ENCODE data around the gene HS6ST3. TPM values are rescaled to one million over a fixed set of nuclear protein-coding genes. Genes with fewer than 3 reads are reported as not detected.

Gene HS6ST3
- total RNA-seq, 1 donor from 2014 or later = not detected

GRCh38 chr13:96730676-96731075 is 640.8 kb downstream of the HS6ST3 start:
- Mint-ChIP-seq H3K27ac (ENCODE audit: unreplicated experiment) (no peak overlapping the region), H3K27me3 (ENCODE audit: unreplicated experiment) (no peaks in the 10 kb centered on the region), H3K4me1 (ENCODE audit: unreplicated experiment) (no peaks in the 10 kb centered on the region), H3K4me3 (ENCODE audit: unreplicated experiment) (no peak overlapping the region), H3K9me3 (ENCODE audit: unreplicated experiment) (peaks cover 16% of the 10 kb centered on the region), H3K36me3 (ENCODE audit: unreplicated experiment) (no peaks in the 10 kb centered on the region)
- no peak for TF ChIP-seq CTCF (IDR thresholded peaks at IDR 0.05)
- no peak for DNase-seq (ENCODE audit: extremely low spot score, unreplicated experiment)

GRCh38 chr13:96734499-96734898 is 644.6 kb downstream of the HS6ST3 start:
- Mint-ChIP-seq H3K27me3 (ENCODE audit: unreplicated experiment) (no peaks in the 10 kb centered on the region), H3K4me3 (ENCODE audit: unreplicated experiment) (no peak overlapping the region), H3K27ac (ENCODE audit: unreplicated experiment) (no peak overlapping the region), H3K36me3 (ENCODE audit: unreplicated experiment) (no peaks in the 10 kb centered on the region), H3K9me3 (ENCODE audit: unreplicated experiment) (no peaks in the 10 kb centered on the region), H3K4me1 (ENCODE audit: unreplicated experiment) (no peaks in the 10 kb centered on the region)
- no peak for TF ChIP-seq CTCF (IDR thresholded peaks at IDR 0.05)
- DNase-seq (ENCODE audit: extremely low spot score, unreplicated experiment) = no peak

GRCh38 chr13:96741779-96742178 is 651.9 kb downstream of the HS6ST3 start:
- Mint-ChIP-seq H3K4me1 (ENCODE audit: unreplicated experiment) (no peaks in the 10 kb centered on the region), H3K27ac (ENCODE audit: unreplicated experiment) (no peak overlapping the region), H3K27me3 (ENCODE audit: unreplicated experiment) (peaks cover 17% of the 10 kb centered on the region), H3K4me3 (ENCODE audit: unreplicated experiment) (no peak overlapping the region), H3K36me3 (ENCODE audit: unreplicated experiment) (no peaks in the 10 kb centered on the region), H3K9me3 (ENCODE audit: unreplicated experiment) (no peaks in the 10 kb centered on the region)
- no peak for TF ChIP-seq CTCF (IDR thresholded peaks at IDR 0.05)
- DNase-seq (ENCODE audit: extremely low spot score, unreplicated experiment) = no peak

GRCh38 chr13:96743296-96744089 is 653.6 kb downstream of the HS6ST3 start:
- no peaks in the 10 kb centered on the region for H3K9me3 Mint-ChIP-seq (ENCODE audit: unreplicated experiment)

More at GRCh38 chr13:96743296-96744089, 653.6 kb downstream of the HS6ST3 start:
- Mint-ChIP-seq H3K4me1 (ENCODE audit: unreplicated experiment) (no peaks in the 10 kb centered on the region), H3K4me3 (ENCODE audit: unreplicated experiment) (no peak overlapping the region), H3K27me3 (ENCODE audit: unreplicated experiment) (peaks cover 20% of the 10 kb centered on the region), H3K27ac (ENCODE audit: unreplicated experiment) (no peak overlapping the region), H3K36me3 (ENCODE audit: unreplicated experiment) (no peaks in the 10 kb centered on the region)
- no peak for TF ChIP-seq CTCF (IDR thresholded peaks at IDR 0.05)
- no peak for DNase-seq (ENCODE audit: extremely low spot score, unreplicated experiment)
